OCI-LY7 (cell line): ENCODE measurements around the gene SMIM29. TPM values are rescaled to one million over a fixed set of nuclear protein-coding genes. Genes with fewer than 3 reads are reported as not detected.

Experiments used
- BruUV-seq: library from RNA; stranded (reverse); fragments of 400-500 nt; replicated peaks from 2 replicates; lab custom pipeline; 2021; lab: Mats Ljungman, UMichigan
- CTCF ChIA-PET: fragments of 300-600 bp; sonication (Branson Sonifier 250); formaldehyde crosslinking; loops from one replicate; lab custom pipeline; 2022; ENCODE audit warnings: antibody characterized with exemption; ENCODE audit not compliant: unreplicated experiment; lab: Charles Lee
- POLR2A ChIA-PET: fragments of 300-600 bp; sonication (Branson Sonifier 250); formaldehyde crosslinking; loops from one replicate; lab custom pipeline; 2022; ENCODE audit warnings: antibody characterized with exemption; lab: Charles Lee
- DNase-seq: peaks from one replicate; pipeline ENCODE4 v3.0.0-alpha.2; 2015; ENCODE audit warnings: low spot score
- H2AFZ ChIP-seq: fragments of 200-600 bp; sonication (generic), shearing (Covaris generic); 2 replicates; pipeline ENCODE4 v1.6.1; 2014; ENCODE audit warnings: mild to moderate bottlenecking, antibody characterized with exemption, low read length, moderate library complexity
- H3K27ac ChIP-seq: fragments of 200-600 bp; sonication (generic); 2 replicates; pipeline ENCODE4 v1.5.1; 2014; ENCODE audit warnings: mixed run types, low read depth, mild to moderate bottlenecking, moderate library complexity, low read length, inconsistent platforms; ENCODE audit not compliant: poor library complexity, severe bottlenecking
- H3K36me3 ChIP-seq: fragments of 200-600 bp; sonication (generic); 2 replicates; pipeline ENCODE4 v1.6.1; 2014; ENCODE audit warnings: mild to moderate bottlenecking, antibody characterized with exemption, low read length, moderate library complexity, mixed read lengths; ENCODE audit not compliant: insufficient read depth
- H3K4me1 ChIP-seq: fragments of 200-600 bp; sonication (generic); 2 replicates; pipeline ENCODE4 v1.5.1; 2014; ENCODE audit warnings: mild to moderate bottlenecking, low read length; ENCODE audit not compliant: insufficient read depth, poor library complexity, severe bottlenecking
- H3K4me2 ChIP-seq: fragments of 200-600 bp; sonication (generic); 2 replicates; pipeline ENCODE4 v1.6.1; 2014; ENCODE audit warnings: mild to moderate bottlenecking, low read length
- H3K4me3 ChIP-seq: fragments of 200-600 bp; sonication (generic); 2 replicates; pipeline ENCODE4 v1.5.1; 2014; ENCODE audit warnings: mild to moderate bottlenecking, low read depth, low read length; ENCODE audit not compliant: poor library complexity, severe bottlenecking
- H3K79me2 ChIP-seq: fragments of 200-600 bp; sonication (generic); 2 replicates; pipeline ENCODE4 v1.6.1; 2016; ENCODE audit warnings: low read depth, mild to moderate bottlenecking, low read length, moderate library complexity, mixed read lengths; ENCODE audit not compliant: insufficient read depth
- H3K9me2 ChIP-seq: fragments of 200-600 bp; sonication (generic); 2 replicates; pipeline ENCODE4 v1.6.1; 2016; ENCODE audit warnings: mild to moderate bottlenecking, low read length, mixed read lengths; ENCODE audit not compliant: insufficient read depth
- H3K9me3 ChIP-seq: fragments of 200-600 bp; sonication (generic); 2 replicates; pipeline ENCODE4 v1.6.1; 2014; ENCODE audit warnings: mild to moderate bottlenecking, mixed run types, low read length, mixed read lengths
- H4K20me1 ChIP-seq: fragments of 200-600 bp; sonication (generic); 2 replicates; pipeline ENCODE4 v1.6.1; 2014; ENCODE audit warnings: mild to moderate bottlenecking, antibody characterized with exemption, low read length, moderate library complexity, mixed read lengths; ENCODE audit not compliant: insufficient read depth
- CTCF ChIP-seq: fragments of 200-600 bp; sonication (generic); conservative IDR thresholded peaks from 2 replicates; pipeline ENCODE4 v1.5.1; 2014; ENCODE audit warnings: mild to moderate bottlenecking, antibody characterized with exemption, low read length, moderate library complexity, mixed read lengths
- EZH2phosphoT487 ChIP-seq: fragments of 200-600 bp; sonication (generic); IDR thresholded peaks from 2 replicates; pipeline ENCODE4 v1.6.1; 2018; ENCODE audit warnings: low read depth, borderline replicate concordance, mild to moderate bottlenecking, mixed run types, antibody characterized with exemption, low read length, moderate library complexity, mixed read lengths
- intact Hi-C: fragments of 100-400 bp; cut with micrococcal nuclease; formaldehyde crosslinking; loops from one replicate; pipeline ENCODE4 v1.10.0; 2022; ENCODE audit not compliant: unreplicated experiment
- total RNA-seq, 2 experiments: library from RNA; depleted of rRNA in 1 of 2; stranded (reverse); fragments of >200 nt in 1 of 2; shearing (Covaris generic) in 1 of 2; gene quantifications; 2 replicates each; pipeline ENCODE4 v1.2.3, GENCODE V29; 2014 to 2022

The SMIM29 gene
- total RNA-seq, 2 experiments from 2014 or later: 17.3 to 21.3 TPM

DNA sequence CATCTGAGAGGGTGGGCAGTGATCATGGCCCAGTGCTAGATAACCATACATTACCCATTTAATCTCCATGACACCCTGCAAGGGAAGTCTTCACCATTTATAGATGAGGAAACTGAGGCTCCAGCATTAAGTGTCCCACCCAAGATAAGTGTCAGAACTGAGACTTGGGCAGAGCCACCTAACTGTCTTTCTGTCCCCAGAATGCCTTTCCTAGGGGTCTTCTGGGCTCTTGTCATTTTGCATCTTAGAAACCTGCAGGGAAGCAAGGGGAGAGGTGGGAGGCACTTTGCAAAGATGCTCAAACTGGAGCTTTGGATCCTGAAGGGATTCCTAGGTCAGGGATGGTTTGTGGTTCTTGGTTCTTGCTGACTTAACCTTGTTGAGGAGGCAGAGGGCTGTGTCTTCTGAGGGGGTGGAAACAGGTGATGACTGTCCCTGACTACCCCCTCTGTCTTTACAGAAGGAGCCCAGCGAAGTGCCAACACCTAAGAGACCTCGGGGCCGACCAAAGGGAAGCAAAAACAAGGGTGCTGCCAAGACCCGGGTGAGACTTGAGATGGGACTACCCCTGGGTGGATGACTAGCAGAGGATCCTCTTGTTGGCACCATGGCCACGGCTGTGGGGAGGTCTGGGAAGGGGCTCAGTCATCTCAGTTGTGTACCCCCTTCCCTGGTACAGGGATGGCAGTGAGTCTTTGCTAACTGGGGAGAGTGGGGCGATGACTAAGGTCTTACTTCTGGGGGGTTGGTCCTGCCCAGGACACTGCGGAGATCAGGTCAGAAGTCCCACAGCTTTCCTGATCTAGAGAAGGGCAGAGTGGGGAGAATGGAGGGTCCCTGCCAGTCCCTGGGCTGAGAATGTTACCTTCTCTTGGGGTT is 6.3 kb downstream of the SMIM29 start:
- Histone ChIP-seq H3K4me1 (peaks cover 64% of the 10 kb centered on the region), H4K20me1 (peaks cover 42% of the 10 kb centered on the region), H3K4me2 (no peak overlapping the region; the same call in 1 of the 2 replicates), H3K9me3 (no peaks in the 10 kb centered on the region), H3K4me3 (no peak overlapping the region), H3K27ac (no peak overlapping the region), H3K79me2 (peaks cover 48% of the 10 kb centered on the region), H3K36me3 (peaks cover 94% of the 10 kb centered on the region), H2AFZ (no peak overlapping the region), H3K9me2 (no peaks in the 10 kb centered on the region)
- intact Hi-C loops: no loop called here
- TF ChIP-seq CTCF (no peak), EZH2phosphoT487 (no peak)
- CTCF ChIA-PET: no interaction called here
- POLR2A ChIA-PET: no interaction called here
- no peak for DNase-seq
- BruUV-seq: no TSS peak

DNA sequence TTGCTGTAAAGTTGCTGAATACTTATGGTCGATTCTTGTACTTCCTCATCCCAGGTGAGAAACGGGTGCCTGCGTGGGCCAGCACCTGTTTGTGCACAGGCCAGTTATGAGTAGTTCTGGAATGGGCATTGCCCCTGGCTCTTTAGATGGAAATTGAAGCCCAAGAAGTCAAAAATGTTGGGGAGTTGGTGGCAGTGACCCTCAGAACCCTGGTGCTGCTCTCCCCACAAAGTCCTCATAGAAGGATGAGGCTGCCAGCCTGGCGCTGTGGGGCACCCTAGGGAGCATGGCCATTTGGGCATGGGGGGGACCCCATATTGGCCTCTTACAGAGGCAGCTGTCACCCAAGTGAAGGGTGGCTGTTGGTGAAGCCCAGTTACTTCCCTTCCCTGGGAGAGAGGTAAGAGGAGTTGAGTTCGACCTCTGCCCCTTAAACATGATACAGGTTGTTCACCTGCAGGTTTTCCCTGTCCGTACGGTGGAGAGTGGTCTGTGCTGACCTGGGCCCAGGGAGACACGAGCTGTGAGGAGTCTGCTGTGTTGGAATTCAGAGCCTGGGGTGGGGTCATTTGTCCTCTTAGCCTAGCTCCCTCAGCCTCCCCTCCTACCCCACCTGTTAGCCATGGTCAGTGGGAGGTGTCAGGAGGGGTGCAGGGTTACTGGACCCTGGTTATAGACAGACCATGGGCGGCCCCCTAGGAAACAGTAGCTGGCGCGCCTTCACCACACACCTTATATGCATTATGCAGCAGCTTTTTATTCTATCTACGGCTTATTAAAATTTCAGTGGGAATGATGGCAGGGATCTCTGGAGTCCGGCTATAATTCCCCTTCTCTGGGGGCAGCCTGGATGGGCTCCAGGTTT is 7.2 kb downstream of the SMIM29 start:
- H4K20me1 ChIP-seq: peaks cover 42% of the 10 kb centered on the region
- ChIA-PET CTCF (no interaction called here), POLR2A (interaction anchor here (0.6 kb wide), 1 partner anchor 77 kb away, joined by 4 read pairs; no protein-coding TSS in a partner anchor)
- peaks cover 88% of the 10 kb centered on the region for H3K36me3 ChIP-seq
- H3K4me1 ChIP-seq: peaks cover 56% of the 10 kb centered on the region
- peaks cover 52% of the 10 kb centered on the region for H3K79me2 ChIP-seq
- no peak for DNase-seq
- BruUV-seq: no TSS peak
- intact Hi-C loops: no loop called here
- no peak overlapping the region for H3K4me3 ChIP-seq
- H3K9me3 ChIP-seq: no peaks in the 10 kb centered on the region
- TF ChIP-seq EZH2phosphoT487 (no peak), CTCF (no peak)
- H3K4me2 ChIP-seq: peak overlapping the region; percentile 82; the same call in 1 of the 2 replicates
- no peaks in the 10 kb centered on the region for H3K9me2 ChIP-seq
- no peak overlapping the region for H3K27ac ChIP-seq
- no peak overlapping the region for H2AFZ ChIP-seq
